H9 (cell line): ENCODE results near the gene TBX5. TPM values are rescaled to one million over a fixed set of nuclear protein-coding genes. Genes with fewer than 3 reads are reported as not detected.

Experiments
- DNase-seq: peaks from one replicate; pipeline ENCODE4 v3.0.0-alpha.2; 2017
- H2AFZ ChIP-seq: one replicate; pipeline ENCODE4 v1.6.1; 2013; ENCODE audit warnings: mild to moderate bottlenecking, low read length, control low read depth, moderate library complexity
- H2AK5ac ChIP-seq: 2 replicates; pipeline ENCODE4 v1.6.1; 2013; ENCODE audit warnings: low read length, control low read depth, mixed read lengths; ENCODE audit not compliant: insufficient read length
- H2BK120ac ChIP-seq: one replicate; pipeline ENCODE4 v1.6.1; 2013; ENCODE audit warnings: low read depth, mild to moderate bottlenecking, low read length, control low read depth, inconsistent platforms; ENCODE audit not compliant: poor library complexity, severe bottlenecking
- H2BK12ac ChIP-seq: 2 replicates; pipeline ENCODE4 v1.6.1; 2013; ENCODE audit warnings: low read length, control low read depth, mixed read lengths, low read depth; ENCODE audit not compliant: insufficient read length
- H2BK15ac ChIP-seq: 2 replicates; pipeline ENCODE4 v1.6.1; 2013; ENCODE audit warnings: low read depth, low read length, control low read depth
- H2BK20ac ChIP-seq: one replicate; pipeline ENCODE4 v1.6.1; 2013; ENCODE audit warnings: low read depth, mild to moderate bottlenecking, low read length, control low read depth, inconsistent platforms; ENCODE audit not compliant: poor library complexity, severe bottlenecking
- H2BK5ac ChIP-seq: 2 replicates; pipeline ENCODE4 v1.6.1; 2013; ENCODE audit warnings: low read length, control low read depth, mixed read lengths; ENCODE audit not compliant: insufficient read length
- H3K14ac ChIP-seq: 2 replicates; pipeline ENCODE4 v1.6.1; 2013; ENCODE audit warnings: low read length, control low read depth; ENCODE audit not compliant: insufficient read depth
- H3K18ac ChIP-seq: 2 replicates; pipeline ENCODE4 v1.6.1; 2013; ENCODE audit warnings: low read depth, mild to moderate bottlenecking, mixed read lengths, low read length, control low read depth; ENCODE audit not compliant: insufficient read length
- H3K23ac ChIP-seq: 2 replicates; pipeline ENCODE4 v1.6.1; 2013; ENCODE audit warnings: low read length, control low read depth, mixed read lengths, low read depth; ENCODE audit not compliant: insufficient read length
- H3K23me2 ChIP-seq: 2 replicates; pipeline ENCODE4 v1.6.1; 2013; ENCODE audit warnings: low read depth, mild to moderate bottlenecking, mixed read lengths, low read length, control low read depth; ENCODE audit not compliant: insufficient read length, poor library complexity, severe bottlenecking
- H3K27ac ChIP-seq: 2 replicates; pipeline ENCODE4 v1.5.1; 2013; ENCODE audit warnings: low read length, control low read depth, mixed read lengths, low read depth; ENCODE audit not compliant: insufficient read length
- H3K27me3 ChIP-seq: 2 replicates; pipeline ENCODE4 v1.6.1; 2013; ENCODE audit warnings: low read length, control low read depth, inconsistent platforms; ENCODE audit not compliant: insufficient read depth
- H3K4ac ChIP-seq: 2 replicates; pipeline ENCODE4 v1.6.1; 2013; ENCODE audit warnings: low read depth, mild to moderate bottlenecking, control low read depth, inconsistent platforms, low read length, moderate library complexity
- H3K4me1 ChIP-seq: 2 replicates; pipeline ENCODE4 v1.6.1; 2013; ENCODE audit warnings: low read length, control low read depth, inconsistent platforms; ENCODE audit not compliant: insufficient read depth
- H3K4me2 ChIP-seq: 2 replicates; pipeline ENCODE4 v1.6.1; 2013; ENCODE audit warnings: low read length, control low read depth, mixed read lengths; ENCODE audit not compliant: insufficient read length, insufficient read depth
- H3K56ac ChIP-seq: 2 replicates; pipeline ENCODE4 v1.6.1; 2013; ENCODE audit warnings: low read depth, mild to moderate bottlenecking, mixed read lengths, low read length, control low read depth; ENCODE audit not compliant: insufficient read length
- H3K79me1 ChIP-seq: 2 replicates; pipeline ENCODE4 v1.6.1; 2013; ENCODE audit warnings: low read depth, mild to moderate bottlenecking, moderate library complexity, low read length, control low read depth, inconsistent platforms; ENCODE audit not compliant: insufficient read depth, poor library complexity, severe bottlenecking
- H3K79me2 ChIP-seq: 2 replicates; pipeline ENCODE4 v1.6.1; 2013; ENCODE audit warnings: low read length, control low read depth, inconsistent platforms; ENCODE audit not compliant: insufficient read depth
- H3K9ac ChIP-seq: 2 replicates; pipeline ENCODE4 v1.6.1; 2013; ENCODE audit warnings: low read length, control low read depth, mixed read lengths; ENCODE audit not compliant: insufficient read length; ENCODE audit errors: extremely low read depth
- H3K9me3 ChIP-seq: one replicate; pipeline ENCODE4 v1.6.1; 2013; ENCODE audit warnings: low read depth, low read length, inconsistent platforms; ENCODE audit not compliant: control insufficient read depth
- H3T11ph ChIP-seq: one replicate; pipeline ENCODE4 v1.6.1; 2013; ENCODE audit warnings: mild to moderate bottlenecking, low read length, control low read depth, inconsistent platforms
- H4K20me1 ChIP-seq: one replicate; pipeline ENCODE4 v1.6.1; 2013; ENCODE audit not compliant: control insufficient read depth, insufficient read length, insufficient read depth
- H4K5ac ChIP-seq: 2 replicates; pipeline ENCODE4 v1.6.1; 2013; ENCODE audit warnings: low read depth, mild to moderate bottlenecking, mixed read lengths, low read length, control low read depth; ENCODE audit not compliant: insufficient read length
- H4K8ac ChIP-seq: replicated peaks from 2 replicates; pipeline ENCODE4 v1.6.1; 2013; ENCODE audit warnings: low read length, control low read depth, mixed read lengths, low read depth; ENCODE audit not compliant: insufficient read length
- H4K91ac ChIP-seq: 2 replicates; pipeline ENCODE4 v1.6.1; 2013; ENCODE audit warnings: low read depth, mild to moderate bottlenecking, moderate library complexity, mixed read lengths, low read length, control low read depth; ENCODE audit not compliant: insufficient read length
- H3K27ac Mint-ChIP-seq, 3 experiments: 2 replicates in 2 of 3; 3 replicates in 1 of 3; pipeline ENCODE4 v1.8.0; 2020 to 2021; ENCODE audit warnings: mixed read lengths in 3 of 3, mild to moderate bottlenecking in 1 of 3, moderate library complexity in 1 of 3
- H3K27me3 Mint-ChIP-seq: 2 replicates; pipeline ENCODE4 v1.8.0; 2021; ENCODE audit warnings: low read depth, mild to moderate bottlenecking, moderate library complexity, mixed read lengths
- H3K36me3 Mint-ChIP-seq, 3 experiments: 2 replicates in 2 of 3; 3 replicates in 1 of 3; pipeline ENCODE4 v1.8.0; 2020 to 2021; ENCODE audit warnings: low read depth in 3 of 3, mixed read lengths in 3 of 3; ENCODE audit not compliant: insufficient read depth in 1 of 3
- H3K4me1 Mint-ChIP-seq, 2 experiments: 2 replicates each; pipeline ENCODE4 v1.8.0; 2020; ENCODE audit warnings: mixed read lengths in 2 of 2
- H3K4me3 Mint-ChIP-seq, 2 experiments: 2 replicates in 1 of 2; 3 replicates in 1 of 2; pipeline ENCODE4 v1.8.0; 2020 to 2021; ENCODE audit warnings: mild to moderate bottlenecking in 2 of 2, mixed read lengths in 2 of 2, moderate library complexity in 1 of 2
- H3K9me3 Mint-ChIP-seq, 2 experiments: 2 replicates in 1 of 2; 3 replicates in 1 of 2; pipeline ENCODE4 v1.8.0; 2020; ENCODE audit warnings: mild to moderate bottlenecking in 2 of 2, mixed read lengths in 2 of 2, moderate library complexity in 1 of 2
- CTCF ChIP-seq: fragments of 200-600 bp; sonication (generic); conservative IDR thresholded peaks from 3 replicates; pipeline ENCODE4 v1.8.0; 2021; ENCODE audit warnings: antibody characterized with exemption, mild to moderate bottlenecking
- WGBS: extraction: QIAGEN DNeasy Blood & Tissue Kit; methylation state at CpG from one replicate; pipeline ENCODE4 v1.1.7; 2013; ENCODE audit warnings: missing lambda C conversion rate, low lambda C conversion rate, mixed read lengths; ENCODE audit not compliant: insufficient read length; ENCODE audit errors: extremely low coverage; 5-methylcytosine and 5-hydroxymethylcytosine counted together
- total RNA-seq: library from RNA; stranded (reverse); gene quantifications from 2 replicates; pipeline ENCODE4 v1.2.1, GENCODE V29; 2021

The TBX5 gene
- total RNA-seq, 1 experiment from 2014 or later: not detected

- H3K18ac ChIP-seq: no peak overlapping the region
- no peaks in the 10 kb centered on the region for H3K79me2 ChIP-seq
- H3K23me2 ChIP-seq: no peaks in the 10 kb centered on the region
- peaks cover 85% of the 10 kb centered on the region for H3K27me3 ChIP-seq
- no peak overlapping the region for H4K5ac ChIP-seq
- no CpG with 5 or more reads among the region's 19 CpGs for WGBS
- H3K4me2 ChIP-seq: no peak overlapping the region
- H3K14ac ChIP-seq: no peak overlapping the region
- no peak overlapping the region for H3T11ph ChIP-seq
- Mint-ChIP-seq H3K4me3 (peak overlapping the region in 1 of 2 experiments; percentile 57; a peak in 1 of 5 replicates), H3K36me3 (no peaks in the 10 kb centered on the region; a peak in 1 of 7 replicates), H3K9me3 (peaks cover 0 to 8% of the 10 kb centered on the region in 2 experiments; a peak in 1 of 5 replicates), H3K4me1 (peaks cover 37 to 60% of the 10 kb centered on the region in 2 experiments), H3K27me3 (peaks cover 99% of the 10 kb centered on the region), H3K27ac (no peak overlapping the region)
- no peaks in the 10 kb centered on the region for H3K9me3 ChIP-seq
- no peak overlapping the region for H2AFZ ChIP-seq
- no peak overlapping the region for H4K91ac ChIP-seq
- no peak overlapping the region for H3K27ac ChIP-seq
- no peak for DNase-seq
- no peak overlapping the region for H2AK5ac ChIP-seq
- H4K8ac ChIP-seq: no peak overlapping the region
- H4K20me1 ChIP-seq: no peaks in the 10 kb centered on the region
- no peak overlapping the region for H3K4ac ChIP-seq
- no peak overlapping the region for H2BK12ac ChIP-seq
- H2BK120ac ChIP-seq: no peak overlapping the region
- H2BK20ac ChIP-seq: no peak overlapping the region
- no peak overlapping the region for H2BK15ac ChIP-seq
- H3K4me1 ChIP-seq: 0 out of 2 replicates have a peak, but pooled peaks cover 2% of the 10 kb centered on the region
- H3K9ac ChIP-seq: no peak overlapping the region
- TF ChIP-seq CTCF: no peak
- H3K79me1 ChIP-seq: no peaks in the 10 kb centered on the region
- H3K56ac ChIP-seq: no peak overlapping the region
- H3K23ac ChIP-seq: no peak overlapping the region
- H2BK5ac ChIP-seq: no peak overlapping the region
Observed at GRCh38 chr12:114396869-114397719, 8.8 kb downstream of the TBX5 start.
